MM.1S (cell line): ENCODE measurements around the gene PDCD1.

Source experiments
- DNase-seq: peaks from one replicate; pipeline ENCODE4 v3.0.0-alpha.2; 2015
- H2AFZ ChIP-seq: fragments of 300-600 bp; sonication (generic); 2 replicates; pipeline ENCODE4 v1.6.0; 2016; ENCODE audit warnings: antibody characterized with exemption, low read length
- H3F3A ChIP-seq: fragments of 300-600 bp; sonication (generic); 2 replicates; pipeline ENCODE4 v1.6.1; 2016; ENCODE audit warnings: mild to moderate bottlenecking, antibody characterized with exemption, low read length, moderate library complexity, mixed read lengths; ENCODE audit not compliant: insufficient read depth
- H3K27ac ChIP-seq: fragments of 300-600 bp; sonication (generic); 2 replicates; pipeline ENCODE4 v1.5.1; 2016; ENCODE audit warnings: mild to moderate bottlenecking, low read length
- H3K27me3 ChIP-seq: fragments of 300-600 bp; sonication (generic); replicated peaks from 2 replicates; pipeline ENCODE4 v1.6.0; 2016; ENCODE audit warnings: low read length; ENCODE audit not compliant: insufficient read depth
- H3K36me3 ChIP-seq: fragments of 300-600 bp; sonication (generic); replicated peaks from 2 replicates; pipeline ENCODE4 v1.6.1; 2016; ENCODE audit warnings: mild to moderate bottlenecking, low read length, mixed read lengths; ENCODE audit not compliant: insufficient read depth
- H3K4me1 ChIP-seq: fragments of 300-600 bp; sonication (generic); 2 replicates; pipeline ENCODE4 v1.6.1; 2016; ENCODE audit warnings: low read length, mixed read lengths
- H3K4me2 ChIP-seq: fragments of 300-600 bp; sonication (generic); 2 replicates; pipeline ENCODE4 v1.6.0; 2016; ENCODE audit warnings: low read depth, low read length
- H3K4me3 ChIP-seq: fragments of 300-600 bp; sonication (generic); 2 replicates; pipeline ENCODE4 v1.5.1; 2016; ENCODE audit warnings: low read length, mixed read lengths
- H3K79me2 ChIP-seq: fragments of 300-600 bp; sonication (generic); 2 replicates; pipeline ENCODE4 v1.6.1; 2016; ENCODE audit warnings: mixed run types, low read length, mixed read lengths
- H3K9ac ChIP-seq: fragments of 300-600 bp; sonication (generic); 2 replicates; pipeline ENCODE4 v1.6.1; 2016; ENCODE audit warnings: low read length, mixed read lengths
- H3K9me2 ChIP-seq: fragments of 300-600 bp; sonication (generic); replicated peaks from 2 replicates; pipeline ENCODE4 v1.6.1; 2016; ENCODE audit warnings: mild to moderate bottlenecking, low read length, mixed read lengths; ENCODE audit not compliant: insufficient read depth
- H3K9me3 ChIP-seq: fragments of 300-600 bp; sonication (generic); replicated peaks from 2 replicates; pipeline ENCODE4 v1.6.1; 2016; ENCODE audit warnings: mild to moderate bottlenecking, low read length, mixed read lengths; ENCODE audit not compliant: insufficient read depth
- H4K20me1 ChIP-seq: fragments of 300-600 bp; sonication (generic); 2 replicates; pipeline ENCODE4 v1.6.1; 2016; ENCODE audit warnings: mild to moderate bottlenecking, low read length, moderate library complexity, mixed read lengths; ENCODE audit not compliant: insufficient read depth
- EZH2 ChIP-seq: fragments of 300-600 bp; sonication (generic); optimal IDR thresholded peaks from 2 replicates; pipeline ENCODE3; 2017; ENCODE audit warnings: low read depth, mild to moderate bottlenecking, antibody characterized with exemption, low read length, mixed read lengths
- EZH2phosphoT487 ChIP-seq: fragments of 300-600 bp; sonication (generic); IDR thresholded peaks from 2 replicates; pipeline ENCODE4 v1.6.1; 2018; ENCODE audit warnings: antibody characterized with exemption, low read length
- TF ChIP-seq, protein P1 (sequence below): fragments of 300-600 bp; sonication (generic); IDR thresholded peaks from 2 replicates; pipeline ENCODE4 v1.5.1; 2016; ENCODE audit warnings: antibody characterized with exemption, low read length, mixed read lengths

The PDCD1 gene

DNA sequence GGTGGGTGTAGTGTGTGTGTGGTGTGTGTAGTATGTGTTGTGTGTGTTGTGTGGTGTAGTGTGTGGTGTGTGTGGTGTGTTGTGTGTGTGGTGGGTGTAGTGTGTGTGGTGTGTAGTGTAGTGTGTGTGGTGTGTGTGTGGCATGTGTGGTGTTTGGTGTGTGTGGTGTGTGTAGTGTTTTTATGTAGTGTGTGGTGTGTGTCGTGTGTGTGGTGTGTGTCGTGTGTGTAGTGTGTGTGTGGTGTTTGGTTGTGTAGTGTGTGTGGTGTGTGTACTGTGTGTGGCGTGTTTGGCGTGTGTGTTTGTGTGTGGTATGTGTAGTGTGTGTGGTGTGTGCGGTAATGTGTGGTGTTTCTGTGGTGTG lies 6.1 kb upstream of the PDCD1 start:
- TF ChIP-seq EZH2 (no peak), EZH2phosphoT487 (no peak)
- TF ChIP-seq, protein P1, sequence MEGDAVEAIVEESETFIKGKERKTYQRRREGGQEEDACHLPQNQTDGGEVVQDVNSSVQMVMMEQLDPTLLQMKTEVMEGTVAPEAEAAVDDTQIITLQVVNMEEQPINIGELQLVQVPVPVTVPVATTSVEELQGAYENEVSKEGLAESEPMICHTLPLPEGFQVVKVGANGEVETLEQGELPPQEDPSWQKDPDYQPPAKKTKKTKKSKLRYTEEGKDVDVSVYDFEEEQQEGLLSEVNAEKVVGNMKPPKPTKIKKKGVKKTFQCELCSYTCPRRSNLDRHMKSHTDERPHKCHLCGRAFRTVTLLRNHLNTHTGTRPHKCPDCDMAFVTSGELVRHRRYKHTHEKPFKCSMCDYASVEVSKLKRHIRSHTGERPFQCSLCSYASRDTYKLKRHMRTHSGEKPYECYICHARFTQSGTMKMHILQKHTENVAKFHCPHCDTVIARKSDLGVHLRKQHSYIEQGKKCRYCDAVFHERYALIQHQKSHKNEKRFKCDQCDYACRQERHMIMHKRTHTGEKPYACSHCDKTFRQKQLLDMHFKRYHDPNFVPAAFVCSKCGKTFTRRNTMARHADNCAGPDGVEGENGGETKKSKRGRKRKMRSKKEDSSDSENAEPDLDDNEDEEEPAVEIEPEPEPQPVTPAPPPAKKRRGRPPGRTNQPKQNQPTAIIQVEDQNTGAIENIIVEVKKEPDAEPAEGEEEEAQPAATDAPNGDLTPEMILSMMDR, result no peak
- no peak overlapping the region for H3K4me2 ChIP-seq

GRCh38 chr2:241864168-241864849 lies 5.6 kb upstream of the PDCD1 start:
- Histone ChIP-seq H3K4me2 (peak overlapping the region; percentile 32; the same call in 1 of the 2 replicates), H3K9ac (no peak overlapping the region), H2AFZ (no peak overlapping the region), H3F3A (peaks cover 14% of the 10 kb centered on the region), H3K4me1 (peaks cover 17% of the 10 kb centered on the region), H4K20me1 (no peaks in the 10 kb centered on the region), H3K27me3 (peaks cover 52% of the 10 kb centered on the region), H3K9me2 (no peaks in the 10 kb centered on the region), H3K9me3 (no peaks in the 10 kb centered on the region), H3K27ac (no peak overlapping the region), H3K4me3 (no peak overlapping the region), H3K79me2 (no peaks in the 10 kb centered on the region), H3K36me3 (no peaks in the 10 kb centered on the region)
- no peak for DNase-seq
- TF ChIP-seq EZH2 (no peak), EZH2phosphoT487 (no peak)
- TF ChIP-seq, protein P1, result no peak

More for the DNA sequence above, 6.1 kb upstream of the PDCD1 start:
- Histone ChIP-seq H3K36me3 (no peaks in the 10 kb centered on the region), H3K9me3 (no peaks in the 10 kb centered on the region), H2AFZ (no peak overlapping the region), H3K27ac (no peak overlapping the region), H3K27me3 (peaks cover 57% of the 10 kb centered on the region), H4K20me1 (no peaks in the 10 kb centered on the region), H3K4me3 (no peak overlapping the region), H3F3A (peaks cover 9% of the 10 kb centered on the region; the same call in 1 of the 2 replicates), H3K79me2 (no peaks in the 10 kb centered on the region), H3K4me1 (peaks cover 14% of the 10 kb centered on the region), H3K9me2 (no peaks in the 10 kb centered on the region), H3K9ac (no peak overlapping the region)
- DNase-seq, result no peak

- H3K27ac ChIP-seq, result no peak overlapping the region
- TF ChIP-seq EZH2phosphoT487 (no peak), EZH2 (no peak)
- TF ChIP-seq, protein P1, result no peak
- peaks cover 20% of the 10 kb centered on the region for H3K4me1 ChIP-seq
- no peaks in the 10 kb centered on the region for H4K20me1 ChIP-seq
- DNase-seq, result no peak
- no peak overlapping the region for H3K9ac ChIP-seq
- H3K9me3 ChIP-seq, result no peaks in the 10 kb centered on the region
- no peak overlapping the region for H3K4me3 ChIP-seq
- peaks cover 4% of the 10 kb centered on the region; the same call in 1 of the 2 replicates for H3K79me2 ChIP-seq
- H3F3A ChIP-seq, result peaks cover 17% of the 10 kb centered on the region
- no peaks in the 10 kb centered on the region for H3K9me2 ChIP-seq
- no peak overlapping the region for H2AFZ ChIP-seq
- peak overlapping the region; percentile 32; the same call in 1 of the 2 replicates for H3K4me2 ChIP-seq
- H3K36me3 ChIP-seq, result no peaks in the 10 kb centered on the region
- peaks cover 44% of the 10 kb centered on the region for H3K27me3 ChIP-seq
These were observed 4.9 kb upstream of the PDCD1 start for GRCh38 chr2:241863536-241863954.
